ENCODE results near the gene IFNA16.
"Not testable (repeated sequence)": the region's sequence is repeated elsewhere in the genome, so short reads cannot be mapped to it uniquely, and the experiment has no call there.

IFNA16 gene

DNA sequence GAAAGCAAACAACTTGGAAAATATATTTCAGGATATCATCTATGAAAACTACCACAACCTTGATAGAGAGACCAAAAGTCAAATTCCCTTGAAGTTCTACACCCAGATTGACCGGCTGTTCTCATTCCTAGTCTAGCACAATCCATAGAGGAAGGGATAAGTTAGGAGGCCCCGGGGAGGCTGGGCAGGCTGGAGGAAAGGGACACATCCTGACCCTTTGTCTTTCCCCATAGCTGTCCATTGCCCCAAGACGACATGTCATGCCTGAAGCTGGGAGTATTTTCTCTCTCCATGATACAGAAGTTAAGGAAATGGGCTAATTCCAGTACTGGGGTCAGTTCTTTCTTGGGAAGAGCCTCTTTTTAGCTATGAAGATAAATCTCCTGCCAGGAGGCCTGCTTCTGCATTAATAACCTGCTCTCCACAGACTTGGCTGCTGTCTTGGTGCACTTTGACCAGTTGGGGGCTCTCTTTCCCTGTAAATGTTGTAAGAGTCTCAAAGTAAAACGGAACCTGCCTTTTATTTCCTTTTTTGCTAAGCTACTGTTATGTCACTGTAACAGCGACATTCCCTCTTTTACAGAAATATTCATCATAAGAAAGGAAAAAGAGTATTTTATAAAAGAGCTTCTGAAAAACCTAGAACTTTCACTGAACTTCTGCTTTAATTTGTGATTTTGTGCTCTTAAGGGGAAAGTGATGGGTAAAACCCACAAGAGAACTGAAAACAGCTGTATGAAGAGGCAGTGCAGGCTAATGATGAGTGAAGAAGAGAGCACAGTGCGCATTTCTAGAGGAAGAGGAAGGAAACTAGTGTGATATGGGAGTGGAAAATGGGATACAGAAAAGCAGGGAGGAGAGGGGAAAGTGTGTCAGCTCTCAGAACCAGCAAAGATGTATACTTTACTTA lies 22.0 kb downstream of the IFNA16 start:
- DNase-seq (ENCODE audit: low spot score) = peak; percentile 8

DNA sequence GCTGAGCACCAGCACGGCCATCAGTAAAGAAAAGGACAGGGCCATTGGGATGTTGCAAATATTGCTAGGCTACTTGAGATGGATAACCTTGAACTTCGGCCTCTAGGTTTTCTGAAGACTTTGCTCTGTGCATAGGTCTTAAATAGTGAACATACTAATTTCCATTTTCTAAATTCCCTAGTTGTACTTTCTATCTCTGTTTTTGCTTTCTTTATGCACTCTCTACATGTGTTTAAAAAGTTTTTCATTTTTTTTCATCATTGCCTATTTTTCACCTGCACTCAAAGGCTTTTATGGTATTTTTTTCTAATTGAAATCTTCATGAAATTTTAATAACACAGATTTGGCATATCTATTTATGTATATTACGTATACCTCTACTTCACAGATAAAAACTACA lies 29.6 kb downstream of the IFNA16 start, which contains the start of gene IFNA4:
TSS of gene IFNA4 (minus strand) at position 101 of the 400 bp plus-strand sequence. CDS start at position 45, 56 bp downstream.
- not testable (repeated sequence) for DNase-seq (ENCODE audit: low spot score)

DNA sequence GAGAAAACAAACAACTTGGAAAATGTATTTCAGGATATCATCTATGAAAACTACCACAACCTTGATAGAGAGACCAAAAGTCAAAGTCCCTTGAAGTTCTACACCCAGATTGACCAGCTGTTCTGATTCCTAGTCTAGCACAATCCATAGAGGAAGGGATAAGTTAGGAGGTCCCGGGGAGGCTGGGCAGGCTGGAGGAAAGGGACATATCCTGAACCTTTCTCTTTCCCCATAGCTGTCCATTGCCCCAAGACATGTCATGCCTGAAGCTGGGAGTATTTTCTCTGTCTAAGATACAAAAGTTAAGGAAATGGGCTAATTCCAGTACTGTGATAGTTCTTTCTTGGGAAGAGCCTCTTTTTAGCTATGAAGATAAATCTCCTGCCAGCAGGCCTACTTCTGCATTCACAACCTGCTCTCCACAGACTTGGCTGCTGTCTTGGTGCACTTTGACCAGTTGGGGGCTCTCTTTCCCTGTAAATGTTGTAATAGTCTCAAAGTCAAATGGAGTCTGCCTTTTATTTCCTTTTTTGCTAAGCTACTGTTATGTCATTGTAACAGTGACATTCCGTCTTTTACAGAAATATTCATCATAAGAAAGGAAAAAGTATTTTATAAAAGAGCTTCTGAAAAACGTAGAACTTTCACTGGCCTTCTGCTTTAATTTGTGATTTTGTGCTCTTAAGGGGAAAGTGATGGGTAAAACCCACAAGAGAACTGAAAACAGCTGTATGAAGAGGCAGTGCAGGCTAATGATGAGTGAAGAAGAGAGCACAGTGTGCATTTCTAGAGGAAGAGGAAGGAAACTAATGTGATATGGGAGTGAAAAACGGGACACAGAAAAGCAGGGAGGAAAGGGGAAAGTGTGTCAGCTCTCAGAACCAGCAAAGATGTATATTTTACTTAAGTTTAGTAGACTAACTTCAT lies 34.0 kb downstream of the IFNA16 start:
- not testable (repeated sequence) for DNase-seq (ENCODE audit: low spot score)

DNA sequence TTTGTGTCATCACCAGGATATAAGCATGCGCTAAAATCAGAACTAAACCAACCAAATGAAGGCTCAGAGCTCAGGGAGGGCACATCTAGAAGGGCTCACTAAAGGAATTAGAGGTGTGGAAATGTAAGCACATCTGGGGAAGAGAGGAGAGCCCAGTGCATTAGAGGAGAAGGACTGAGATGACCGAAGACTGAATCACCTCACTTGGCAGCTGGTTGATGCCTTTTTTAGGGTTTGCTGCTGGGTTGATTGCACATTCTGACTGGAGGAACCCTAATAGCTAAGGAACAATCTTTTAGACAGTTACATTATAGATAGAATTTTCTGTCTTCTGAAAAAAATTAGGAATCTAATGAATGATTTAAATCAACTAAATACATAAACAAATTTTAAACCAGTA lies 42.4 kb downstream of the IFNA16 start:
- no peak for DNase-seq (ENCODE audit: low spot score)

DNA sequence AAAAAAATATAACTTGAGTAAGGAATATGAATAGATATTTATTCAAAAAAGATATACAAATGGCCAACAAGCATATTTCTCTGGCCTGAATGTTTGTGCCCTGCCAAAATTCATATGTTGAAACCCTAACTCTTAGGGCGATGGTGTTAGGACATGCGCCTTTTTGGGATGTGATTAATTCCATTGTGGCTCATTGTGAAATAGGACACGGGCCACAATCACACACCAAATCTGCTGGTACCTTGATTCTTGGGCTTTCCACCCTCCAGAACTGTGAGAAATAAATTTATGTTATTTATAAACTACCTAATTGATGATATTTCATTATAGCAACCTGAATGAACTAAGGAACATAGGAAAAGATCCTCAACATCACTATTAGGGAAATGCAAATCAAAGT lies 45.0 kb downstream of the IFNA16 start:
- DNase-seq (ENCODE audit: low spot score) = no peak

DNA sequence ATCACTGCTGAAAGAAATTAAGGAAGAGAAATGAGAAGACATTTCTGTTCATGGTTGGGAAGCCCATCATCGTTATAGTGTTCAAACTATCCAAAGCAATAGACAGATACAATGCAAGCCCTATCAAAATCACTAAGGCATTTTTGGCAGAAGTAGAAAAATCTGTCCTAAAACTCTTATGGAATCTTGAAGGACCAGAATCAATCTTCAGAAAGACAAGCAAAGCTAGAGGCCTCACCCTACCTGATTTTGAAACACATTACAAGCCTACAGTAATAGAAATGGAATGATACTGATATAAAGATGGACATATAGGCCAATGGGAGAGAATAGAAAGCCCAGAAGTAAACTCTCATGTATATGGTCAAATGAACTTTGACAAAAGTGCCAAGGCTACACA lies 45.8 kb downstream of the IFNA16 start:
- DNase-seq (ENCODE audit: low spot score) = no peak

DNA sequence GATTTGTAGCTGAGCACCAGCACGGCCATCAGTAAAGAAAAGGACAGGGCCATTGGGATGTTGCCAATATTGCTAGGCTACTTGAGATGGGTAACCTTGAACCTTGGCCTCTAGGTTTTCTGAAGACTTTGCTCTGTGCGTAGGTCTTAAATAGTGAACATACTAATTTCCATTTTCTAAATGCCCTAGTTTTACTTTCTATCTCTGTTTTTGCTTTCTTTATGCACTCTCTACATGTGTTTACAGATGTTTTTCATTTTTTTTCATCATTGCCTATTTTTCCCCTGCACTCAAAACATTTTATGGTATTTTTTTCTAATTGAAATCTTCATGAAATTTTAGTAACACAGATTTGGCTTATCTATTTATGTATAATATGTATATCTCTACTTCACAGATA lies 50.6 kb downstream of the IFNA16 start, which contains the start of gene IFNA21:
TSS of gene IFNA21 (minus strand) at position 101 of the 400 bp plus-strand sequence. CDS start at position 53, 48 bp downstream.
- not testable (repeated sequence) for DNase-seq (ENCODE audit: low spot score)
